ENCODE measurements around the gene SUSD4.

DNA sequence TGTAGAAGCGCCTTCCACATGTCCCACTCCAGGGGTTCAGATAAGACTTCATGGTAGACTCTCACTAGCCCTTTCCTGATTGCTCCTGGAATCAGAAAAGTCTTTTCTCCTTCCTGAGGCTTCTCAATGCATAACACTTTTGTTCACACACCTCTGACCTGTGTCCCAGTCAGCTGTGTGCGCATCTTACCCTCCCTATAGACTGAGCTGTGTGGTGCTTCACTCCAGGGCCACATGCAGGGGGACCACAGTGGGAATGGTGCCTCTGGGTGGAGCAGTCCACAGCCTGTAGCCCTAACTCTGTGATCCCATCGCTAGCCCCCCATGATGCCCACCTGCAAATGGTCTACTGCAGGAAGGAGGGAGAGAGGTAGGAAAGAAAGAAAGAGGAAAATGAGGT is 136.9 kb downstream of the SUSD4 start:
- TF ChIP-seq EZH2 (IDR thresholded peaks at IDR 0.05; ENCODE audit: borderline replicate concordance, low read length) = no peak
- TF ChIP-seq, protein P1, sequence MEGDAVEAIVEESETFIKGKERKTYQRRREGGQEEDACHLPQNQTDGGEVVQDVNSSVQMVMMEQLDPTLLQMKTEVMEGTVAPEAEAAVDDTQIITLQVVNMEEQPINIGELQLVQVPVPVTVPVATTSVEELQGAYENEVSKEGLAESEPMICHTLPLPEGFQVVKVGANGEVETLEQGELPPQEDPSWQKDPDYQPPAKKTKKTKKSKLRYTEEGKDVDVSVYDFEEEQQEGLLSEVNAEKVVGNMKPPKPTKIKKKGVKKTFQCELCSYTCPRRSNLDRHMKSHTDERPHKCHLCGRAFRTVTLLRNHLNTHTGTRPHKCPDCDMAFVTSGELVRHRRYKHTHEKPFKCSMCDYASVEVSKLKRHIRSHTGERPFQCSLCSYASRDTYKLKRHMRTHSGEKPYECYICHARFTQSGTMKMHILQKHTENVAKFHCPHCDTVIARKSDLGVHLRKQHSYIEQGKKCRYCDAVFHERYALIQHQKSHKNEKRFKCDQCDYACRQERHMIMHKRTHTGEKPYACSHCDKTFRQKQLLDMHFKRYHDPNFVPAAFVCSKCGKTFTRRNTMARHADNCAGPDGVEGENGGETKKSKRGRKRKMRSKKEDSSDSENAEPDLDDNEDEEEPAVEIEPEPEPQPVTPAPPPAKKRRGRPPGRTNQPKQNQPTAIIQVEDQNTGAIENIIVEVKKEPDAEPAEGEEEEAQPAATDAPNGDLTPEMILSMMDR (IDR thresholded peaks at IDR 0.05; ENCODE audit: low read length) = no peak

Measured in OCI-LY1 (cell line).